BE2C (cell line): ENCODE data around the gene PCCA.

Source experiments
- DNase-seq: peaks from one replicate; pipeline ENCODE4 v3.0.0-alpha.2; 2020
- H3K27me3 ChIP-seq: fragments of 250-450 bp; sonication (Bioruptor Pico); 2 replicates; pipeline ENCODE4 v1.5.1; 2020; ENCODE audit warnings: mild to moderate bottlenecking
- H3K36me3 ChIP-seq: fragments of 250-450 bp; sonication (Bioruptor Pico); 2 replicates; pipeline ENCODE4 v1.5.1; 2020; ENCODE audit warnings: mild to moderate bottlenecking
- H3K4me1 ChIP-seq: fragments of 250-450 bp; sonication (Bioruptor Pico); 2 replicates; pipeline ENCODE4 v1.5.1; 2020
- H3K4me3 ChIP-seq: 2 replicates; pipeline ENCODE4 v1.5.1; 2011; ENCODE audit warnings: low read depth, low read length
- H3K9me3 ChIP-seq: fragments of 250-450 bp; sonication (Bioruptor Pico); 2 replicates; pipeline ENCODE4 v1.5.1; 2020
- CTCF ChIP-seq: IDR thresholded peaks from 2 replicates; pipeline ENCODE4 v1.5.1; 2012; ENCODE audit warnings: mild to moderate bottlenecking, low read depth, low read length

PCCA gene

GRCh38 chr13:100514788-100515409 lies 426.0 kb downstream of the PCCA start:
- peak; percentile 78 for DNase-seq
- peak; percentile 99 for TF ChIP-seq CTCF
- no peak overlapping the region for H3K4me3 ChIP-seq
- H3K27me3 ChIP-seq, result no peaks in the 10 kb centered on the region
- H3K9me3 ChIP-seq, result no peaks in the 10 kb centered on the region
- H3K4me1 ChIP-seq, result no peaks in the 10 kb centered on the region
- no peaks in the 10 kb centered on the region for H3K36me3 ChIP-seq

- H3K27me3 ChIP-seq, result no peaks in the 10 kb centered on the region
- DNase-seq, result no peak
- H3K4me1 ChIP-seq, result no peaks in the 10 kb centered on the region
- H3K36me3 ChIP-seq, result no peaks in the 10 kb centered on the region
- no peak overlapping the region for H3K4me3 ChIP-seq
- no peaks in the 10 kb centered on the region for H3K9me3 ChIP-seq
- TF ChIP-seq CTCF, result no peak
Observed at GRCh38 chr13:100515410-100515800, 426.5 kb downstream of the PCCA start.

GRCh38 chr13:100517135-100517534 lies 428.2 kb downstream of the PCCA start:
- Histone ChIP-seq H3K4me3 (no peak overlapping the region), H3K9me3 (no peaks in the 10 kb centered on the region), H3K4me1 (no peaks in the 10 kb centered on the region), H3K36me3 (no peaks in the 10 kb centered on the region), H3K27me3 (no peaks in the 10 kb centered on the region)
- no peak for DNase-seq
- TF ChIP-seq CTCF, result no peak

GRCh38 chr13:100517728-100518127 lies 428.8 kb downstream of the PCCA start:
- no peak for TF ChIP-seq CTCF
- Histone ChIP-seq H3K4me1 (no peaks in the 10 kb centered on the region), H3K36me3 (no peaks in the 10 kb centered on the region), H3K27me3 (no peaks in the 10 kb centered on the region), H3K9me3 (no peaks in the 10 kb centered on the region), H3K4me3 (no peak overlapping the region)
- DNase-seq, result no peak

GRCh38 chr13:100518394-100519062 lies 429.6 kb downstream of the PCCA start:
- no peak for DNase-seq
- no peaks in the 10 kb centered on the region for H3K27me3 ChIP-seq
- no peak overlapping the region for H3K4me3 ChIP-seq
- no peaks in the 10 kb centered on the region for H3K4me1 ChIP-seq
- no peak for TF ChIP-seq CTCF
- H3K36me3 ChIP-seq, result no peaks in the 10 kb centered on the region
- no peaks in the 10 kb centered on the region for H3K9me3 ChIP-seq

- Histone ChIP-seq H3K36me3 (no peaks in the 10 kb centered on the region), H3K4me1 (no peaks in the 10 kb centered on the region), H3K4me3 (no peak overlapping the region), H3K27me3 (no peaks in the 10 kb centered on the region), H3K9me3 (no peaks in the 10 kb centered on the region)
- no peak for DNase-seq
- TF ChIP-seq CTCF, result no peak
Observed at GRCh38 chr13:100519626-100520025, 430.7 kb downstream of the PCCA start.
